Epithelial cell of esophagus (primary cell): ENCODE data around the gene SORCS2.

Experiments used
- DNase-seq: peaks from one replicate; pipeline ENCODE4 v3.0.0; 2010; ENCODE audit warnings: low read depth
- H3K4me3 ChIP-seq: 2 replicates; pipeline ENCODE4 v1.5.1; 2011; ENCODE audit warnings: mild to moderate bottlenecking, low read length, control low read depth
- CTCF ChIP-seq: IDR thresholded peaks from 2 replicates; pipeline ENCODE4 v1.5.1; 2011; ENCODE audit warnings: low read depth, mild to moderate bottlenecking, low read length, control low read depth, inconsistent platforms; ENCODE audit not compliant: insufficient read depth; ENCODE audit errors: missing control alignments

Gene SORCS2

DNA sequence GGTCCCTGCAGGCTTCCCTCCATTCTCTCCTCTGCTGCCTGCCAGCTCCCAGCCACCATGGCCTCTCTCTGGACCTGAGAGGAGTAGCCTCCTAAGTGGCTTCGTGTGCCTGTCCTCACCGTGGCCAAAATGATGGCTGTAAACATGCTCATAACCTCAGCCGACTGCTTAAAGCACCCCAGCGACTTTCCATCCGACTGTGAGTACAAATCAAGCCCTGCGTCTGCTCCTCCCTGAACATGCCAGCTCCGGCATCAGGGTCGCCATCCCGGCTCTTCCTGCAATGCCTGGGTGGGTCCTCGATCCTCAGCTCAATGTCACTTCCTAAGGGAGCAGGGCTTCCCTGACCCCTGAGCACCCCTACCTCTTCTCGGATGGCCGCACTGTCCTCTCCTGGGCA is 3.3 kb upstream of the SORCS2 start:
- no peak for DNase-seq
- TF ChIP-seq CTCF = no peak
- no peak overlapping the region for H3K4me3 ChIP-seq

- H3K4me3 ChIP-seq = no peak overlapping the region
- TF ChIP-seq CTCF = no peak
- DNase-seq = no peak
Observed at GRCh38 chr4:7189475-7190277, 2.7 kb upstream of the SORCS2 start.

DNA sequence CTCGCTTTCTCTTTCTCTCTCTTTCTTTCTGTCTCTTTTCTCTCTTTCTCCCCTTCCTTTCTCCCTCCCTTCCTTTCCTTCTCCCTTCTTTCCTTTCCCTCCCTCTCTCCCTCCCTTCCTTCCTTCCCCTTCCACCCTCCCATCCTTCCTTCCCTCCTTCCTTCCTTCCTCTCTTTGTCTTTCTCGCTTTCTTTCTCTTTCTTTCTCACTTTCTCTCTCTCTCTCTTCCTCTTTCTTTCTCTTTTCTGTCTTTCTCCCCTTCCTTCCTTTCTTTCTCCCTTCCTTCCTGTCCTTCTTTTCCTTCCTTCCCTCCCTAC is 2.1 kb upstream of the SORCS2 start:
- TF ChIP-seq CTCF = no peak
- no peak for DNase-seq
- H3K4me3 ChIP-seq = no peak overlapping the region

GRCh38 chr4:7190691-7191545 is 1.4 kb upstream of the SORCS2 start:
- DNase-seq = no peak
- no peak for TF ChIP-seq CTCF
- H3K4me3 ChIP-seq = no peak overlapping the region

DNA sequence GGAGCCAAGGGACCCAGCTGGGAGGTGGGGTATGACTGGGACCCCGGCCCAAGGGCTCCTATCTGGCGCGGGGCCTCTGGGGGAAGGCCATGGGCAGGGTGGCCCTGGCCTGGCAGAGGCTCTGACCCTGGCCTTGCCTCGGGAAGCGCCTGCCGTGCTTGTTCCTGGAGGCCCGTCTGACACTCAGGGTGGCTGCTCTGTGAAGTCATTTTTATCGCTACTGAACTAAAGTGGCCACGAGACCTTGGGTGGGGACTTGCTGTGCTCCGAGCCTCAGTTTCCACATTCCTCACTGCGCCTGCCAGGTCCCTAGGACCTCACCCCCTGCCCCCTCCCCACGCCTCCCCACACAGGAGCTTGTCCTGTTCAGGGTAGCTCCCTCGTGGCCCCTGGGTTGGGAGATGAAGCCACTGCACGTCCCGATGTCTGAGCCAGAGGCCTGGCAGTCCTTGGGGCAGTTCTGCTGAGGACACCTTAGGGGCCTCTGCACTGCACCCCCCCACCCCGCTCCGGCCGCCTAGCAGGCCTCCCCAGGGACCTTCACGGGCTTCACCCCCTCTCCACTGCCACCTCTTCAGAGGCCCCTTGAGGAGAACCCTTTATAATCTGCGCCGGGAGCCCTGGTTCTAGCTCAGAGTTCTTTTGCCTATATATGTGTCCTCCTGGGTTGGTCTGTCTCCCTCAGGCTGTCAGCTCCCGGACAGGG is 639 bp upstream of the SORCS2 start:
- no peak for DNase-seq
- H3K4me3 ChIP-seq = no peak overlapping the region
- TF ChIP-seq CTCF = no peak

- no peak for TF ChIP-seq CTCF
- DNase-seq = no peak
- H3K4me3 ChIP-seq = no peak overlapping the region
Observed at GRCh38 chr4:7193030-7193958, 956 bp downstream of the SORCS2 start.
